Activated CD8-positive, alpha-beta memory T cell treated with anti-CD3 and anti-CD28 coated beads, Interleukin-2, amount 50 U/mL, for 1 hour (primary cell): ENCODE results near the gene GATA2.

Experiments used
- DNase-seq: peaks from one replicate; pipeline ENCODE4 v3.0.0-alpha.2; 2020; ENCODE audit errors: extremely low read depth

The GATA2 gene

DNA sequence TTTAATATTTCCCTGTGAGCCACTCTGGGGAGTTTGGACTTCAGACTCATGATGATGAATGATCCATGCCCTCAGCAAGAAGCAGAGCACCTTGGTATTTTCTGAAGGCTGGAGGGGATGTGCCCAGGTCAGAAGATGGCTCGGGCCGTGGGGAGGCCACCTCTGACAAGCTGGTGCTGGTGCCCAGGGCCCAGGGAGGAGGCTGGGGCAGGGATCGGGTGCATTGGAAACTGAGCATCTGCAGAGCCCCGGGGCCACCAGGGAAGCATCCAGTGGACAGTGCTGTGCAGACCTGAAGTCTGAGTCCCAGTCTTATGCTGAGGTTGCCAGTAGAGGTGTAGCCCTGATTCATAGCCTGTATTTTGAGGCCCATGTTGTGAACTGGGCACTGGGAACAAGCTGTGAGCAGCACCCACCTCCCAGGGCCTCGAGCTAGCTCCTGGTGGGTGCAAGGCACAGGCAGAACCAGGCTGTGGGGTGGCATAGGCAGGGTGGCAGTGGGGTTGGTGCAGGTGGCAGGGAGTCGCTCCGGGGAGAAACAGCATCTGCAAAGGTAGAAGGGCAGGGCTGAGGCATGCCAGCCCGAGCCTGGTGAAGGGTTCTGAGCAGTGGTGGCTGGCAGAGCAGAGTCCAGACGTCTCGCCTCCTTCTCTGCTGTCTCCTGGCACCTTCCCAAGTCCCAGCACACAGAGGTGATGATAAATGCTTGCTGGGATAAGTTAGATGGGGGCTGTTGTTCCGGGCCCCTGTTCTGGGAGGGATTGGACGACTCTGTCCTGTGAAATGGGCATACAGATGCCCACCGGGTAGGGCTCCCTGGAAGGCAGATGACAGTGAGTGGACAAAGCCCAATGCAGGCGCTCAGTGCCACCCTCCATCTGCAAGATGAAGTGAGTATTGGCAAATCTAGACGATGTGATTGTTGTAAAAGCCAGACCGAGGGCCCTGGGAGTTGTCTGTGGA is 36.9 kb downstream of the GATA2 start:
- no peak for DNase-seq

DNA sequence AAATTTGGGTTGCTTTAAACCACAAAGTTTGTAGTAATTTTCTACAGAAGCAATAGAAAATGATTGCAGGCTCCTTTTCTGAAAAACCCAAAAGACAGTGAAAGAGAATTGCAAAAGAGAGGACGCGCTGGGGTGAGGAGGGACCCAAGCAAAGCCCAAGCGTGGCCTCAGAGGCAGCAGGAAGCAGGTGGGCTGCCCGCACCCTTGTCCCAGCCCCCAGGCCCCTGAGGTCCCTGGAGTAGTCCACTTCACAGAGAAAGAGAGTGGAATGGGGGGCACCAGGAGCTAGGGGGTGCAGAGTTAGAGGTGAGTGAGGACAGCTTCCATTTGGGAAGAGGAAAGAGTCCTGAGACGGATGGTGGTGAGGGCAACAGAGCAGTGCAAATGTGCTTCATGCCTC is 37.9 kb downstream of the GATA2 start:
- no peak for DNase-seq

- no peak for DNase-seq
These were observed 38.7 kb downstream of the GATA2 start for GRCh38 chr3:128454310-128454618.

- no peak for DNase-seq
These were observed 39.3 kb downstream of the GATA2 start for GRCh38 chr3:128453501-128454309.

DNA sequence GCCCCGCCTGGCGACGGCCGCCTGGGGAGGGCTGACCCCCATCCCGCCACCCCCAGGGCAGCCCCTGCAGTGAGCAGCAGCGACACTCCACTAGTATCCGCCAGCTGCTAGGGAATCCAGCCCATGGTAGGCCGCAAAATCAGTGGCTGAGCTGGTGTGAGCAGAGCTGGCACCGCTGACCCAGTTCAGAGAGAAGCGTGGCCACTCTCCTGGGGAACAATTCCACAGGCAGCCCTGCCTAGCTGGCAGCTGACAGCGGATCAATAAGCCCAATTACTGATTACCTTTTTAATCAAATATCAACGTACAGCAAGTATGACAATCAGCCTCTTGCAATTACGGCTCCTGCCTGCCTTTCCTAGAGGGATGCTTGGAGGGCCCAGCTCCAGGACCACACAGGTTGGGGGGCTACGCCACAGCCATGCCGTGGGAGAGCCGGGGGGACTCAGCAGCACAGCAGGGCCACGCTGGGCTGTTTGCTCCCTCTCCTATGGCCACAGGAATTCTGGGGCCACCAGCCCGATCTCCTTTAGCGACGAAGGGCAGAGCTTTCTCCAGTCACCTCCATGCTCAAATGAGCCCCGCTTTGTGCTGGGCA is 40.2 kb downstream of the GATA2 start:
- DNase-seq: no peak

DNA sequence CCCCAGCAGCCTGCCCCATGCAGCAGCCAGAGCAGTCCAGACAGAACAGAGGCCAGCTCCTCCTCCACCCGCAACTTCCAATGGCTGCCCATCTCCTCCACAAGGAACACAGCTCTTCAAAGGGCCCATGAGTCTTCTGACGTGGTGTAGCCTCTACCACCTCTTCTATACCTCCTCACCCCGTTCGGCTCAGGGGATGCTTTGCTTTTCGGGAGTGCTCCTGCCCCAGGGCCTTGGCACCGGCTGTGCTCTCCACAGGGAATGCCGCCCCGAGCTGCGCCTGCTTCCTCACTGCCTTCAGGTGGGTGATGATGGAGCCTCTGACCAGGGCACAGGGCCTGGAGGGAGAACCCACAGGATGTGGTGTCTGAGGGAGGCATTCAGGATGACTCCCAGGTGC is 40.9 kb downstream of the GATA2 start:
- no peak for DNase-seq

GRCh38 chr3:128449111-128449638 is 43.8 kb downstream of the GATA2 start:
- no peak for DNase-seq

DNA sequence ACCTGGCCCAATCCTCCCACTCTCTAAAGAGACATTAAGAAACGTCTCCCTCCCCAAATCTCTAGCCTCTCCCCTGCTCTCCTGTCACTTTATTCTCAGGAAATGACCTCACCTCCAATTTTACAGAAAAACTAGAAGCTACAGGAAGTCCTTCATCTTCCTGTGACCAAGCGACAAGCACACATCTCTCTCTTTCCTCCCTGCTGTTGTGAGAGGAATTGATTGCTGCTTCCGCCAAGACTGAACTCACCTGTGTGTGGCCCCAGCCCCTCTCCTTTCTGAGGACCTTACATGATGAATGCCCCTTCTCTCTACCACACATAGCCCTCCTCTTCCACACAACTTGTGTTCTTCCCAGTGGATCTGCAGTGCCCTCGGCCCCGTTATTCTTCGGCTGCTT is 44.5 kb downstream of the GATA2 start:
- no peak for DNase-seq

DNA sequence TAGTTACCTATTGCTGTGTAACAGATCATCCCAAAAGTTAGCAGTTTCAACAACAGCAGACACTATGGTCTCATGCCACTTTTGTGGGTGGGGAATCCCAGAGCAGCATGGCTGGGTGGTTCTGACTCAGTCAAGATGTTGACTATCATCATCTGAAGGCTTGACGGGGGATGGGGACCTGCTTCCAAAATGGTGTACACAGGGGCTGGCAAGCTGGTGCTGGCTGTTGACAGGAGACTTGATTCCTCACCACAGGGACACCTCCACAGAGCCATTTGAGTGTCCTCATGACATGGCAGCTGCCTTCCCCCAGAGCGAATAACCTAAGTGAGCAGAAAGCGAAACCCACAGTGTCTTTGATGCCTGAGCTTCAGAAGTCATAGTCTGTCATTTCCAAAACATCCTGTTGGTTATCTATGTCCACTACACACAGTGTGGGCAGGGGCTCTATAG is 45.4 kb downstream of the GATA2 start:
- no peak for DNase-seq

DNA sequence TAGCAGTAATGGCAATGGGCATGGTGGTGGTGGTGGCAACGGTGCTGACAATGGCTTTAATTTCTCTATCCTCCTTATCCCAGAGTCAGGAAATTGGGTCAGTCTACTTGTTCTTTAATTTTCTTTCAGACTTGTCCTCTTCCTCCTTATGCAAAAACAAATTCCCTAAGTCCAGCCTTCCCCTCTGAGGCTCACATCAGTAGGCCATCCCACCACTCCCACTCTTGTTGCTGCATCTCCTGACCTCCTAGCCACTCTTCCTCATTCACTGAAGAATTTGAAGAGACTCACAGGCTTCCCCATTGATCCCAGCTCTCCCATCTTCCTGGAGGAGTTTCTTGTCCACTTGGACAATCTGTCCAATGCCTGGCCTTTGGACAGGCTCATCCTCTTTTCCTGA is 46.2 kb downstream of the GATA2 start:
- DNase-seq: no peak

GRCh38 chr3:128445357-128445756 is 47.6 kb downstream of the GATA2 start:
- DNase-seq: no peak

DNA sequence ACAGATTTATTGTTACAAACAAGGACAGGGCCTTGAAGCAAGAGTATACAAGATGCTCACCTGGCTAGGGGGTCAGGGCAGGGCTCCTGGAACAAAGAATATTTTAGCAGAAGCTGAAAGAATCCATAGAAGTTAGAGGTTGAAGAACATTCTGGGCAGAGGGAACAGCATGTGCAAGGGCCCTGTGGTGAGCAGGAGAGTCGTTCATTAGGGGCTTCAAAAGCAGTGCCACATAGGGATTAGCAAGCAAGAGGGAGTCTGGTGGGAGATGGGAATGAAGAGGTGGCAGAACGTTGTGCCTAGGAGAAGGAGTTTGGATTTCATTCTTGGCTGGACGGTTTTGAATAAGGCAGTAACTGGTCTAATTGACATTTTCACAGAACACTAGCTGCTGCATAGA is 49.2 kb downstream of the GATA2 start:
- DNase-seq: no peak

GRCh38 chr3:128442949-128443348 is 50.1 kb downstream of the GATA2 start:
- DNase-seq: no peak

GRCh38 chr3:128442070-128442469 is 50.9 kb downstream of the GATA2 start:
- DNase-seq: no peak

DNA sequence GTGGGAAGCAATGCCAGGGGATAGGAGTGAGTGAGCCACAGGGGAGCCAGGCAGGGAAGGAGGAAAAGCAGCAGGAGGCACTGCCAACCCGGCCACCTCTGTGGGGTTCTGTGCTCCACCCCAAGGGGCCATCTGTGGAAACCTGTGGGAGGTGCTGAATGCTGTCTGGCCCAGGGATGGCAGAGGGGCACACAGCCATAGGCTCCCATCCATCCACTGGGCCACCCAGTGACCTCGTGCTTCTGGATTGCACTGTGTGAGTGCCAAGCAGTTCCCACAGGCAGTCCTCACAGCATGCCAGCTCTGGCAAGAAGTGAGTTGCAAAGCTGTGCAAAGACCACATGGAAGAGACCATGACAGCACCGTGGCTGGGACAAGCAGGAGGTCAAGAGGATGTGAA is 53.8 kb downstream of the GATA2 start:
- no peak for DNase-seq

GRCh38 chr3:128438488-128439072 is 54.4 kb downstream of the GATA2 start:
- no peak for DNase-seq

DNA sequence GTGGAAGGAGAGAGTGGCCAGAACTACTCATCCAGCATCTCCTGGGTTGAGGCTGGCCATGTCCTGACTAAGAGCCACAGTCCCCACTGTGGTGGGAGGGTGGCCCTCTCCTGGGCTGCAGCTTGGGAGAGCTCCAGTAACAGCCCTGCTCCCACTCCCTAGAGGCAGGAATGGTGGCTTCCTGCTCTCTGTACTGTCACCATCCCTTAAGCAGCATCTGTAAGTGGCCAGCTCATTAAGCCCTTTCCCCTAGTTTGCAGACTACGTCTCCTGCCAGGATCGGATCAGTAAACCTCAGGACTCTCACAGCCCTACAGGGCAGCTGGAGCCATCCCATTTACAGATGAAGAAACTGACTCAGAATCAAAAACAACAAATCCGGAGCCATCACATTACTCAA is 56.8 kb downstream of the GATA2 start:
- no peak for DNase-seq

DNA sequence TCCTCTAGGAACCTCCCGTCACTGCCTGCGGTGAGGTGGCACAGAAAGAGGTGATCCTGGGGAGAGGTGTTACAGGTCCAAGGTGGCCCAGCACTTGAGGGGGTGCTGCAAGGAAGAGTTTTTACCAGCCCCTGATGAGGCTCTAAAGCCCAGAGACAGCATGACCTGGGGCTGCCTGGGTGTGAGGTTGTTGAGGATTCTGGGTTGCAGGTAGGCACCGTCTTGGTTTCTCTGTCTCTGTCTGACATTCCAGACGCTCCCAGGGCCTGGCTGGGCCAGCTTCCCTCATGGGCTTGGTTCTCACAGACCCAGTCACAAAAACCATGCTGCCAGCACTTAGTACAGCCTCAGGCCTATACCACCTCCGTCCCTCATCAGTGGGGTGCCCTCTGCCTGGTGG is 57.4 kb downstream of the GATA2 start:
- no peak for DNase-seq

DNA sequence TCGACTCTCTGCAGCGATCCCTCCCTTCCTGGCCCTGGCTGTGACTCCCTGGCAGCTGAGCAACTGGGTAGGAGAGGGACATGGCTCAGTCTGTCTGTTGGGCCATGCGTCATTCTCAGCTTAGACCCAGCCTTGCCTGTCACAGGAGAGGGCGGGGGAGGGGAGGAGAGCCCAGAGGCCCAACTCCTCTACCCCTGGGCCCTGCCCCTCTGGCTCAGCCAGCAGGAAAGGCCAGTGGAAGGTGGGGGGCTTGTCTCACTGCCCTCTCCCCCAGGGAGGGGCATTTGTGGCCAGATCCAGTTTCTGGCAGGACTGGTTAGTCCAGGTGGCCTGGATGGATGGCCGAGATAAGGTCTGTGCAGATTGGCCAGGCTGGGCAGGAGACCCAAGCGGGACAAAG is 57.9 kb downstream of the GATA2 start:
- DNase-seq: no peak

- no peak for DNase-seq
These were observed 58.5 kb downstream of the GATA2 start for GRCh38 chr3:128434524-128434923.

DNA sequence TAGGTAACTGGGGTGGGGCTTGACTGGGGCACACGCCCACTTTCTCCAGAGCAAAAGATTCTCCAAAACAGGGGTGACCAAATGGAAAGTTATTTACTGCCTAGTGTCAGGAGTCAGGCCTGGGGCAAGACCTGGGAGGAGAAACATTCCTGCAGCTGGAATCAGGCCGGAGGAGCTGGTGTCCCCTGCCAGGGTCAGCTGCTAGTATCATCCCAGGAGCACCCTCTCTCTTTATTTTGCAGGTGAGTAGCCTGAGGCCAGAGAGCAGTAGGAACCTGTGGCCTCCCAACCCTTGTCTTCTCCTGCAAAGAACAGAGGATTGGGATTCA is 59.2 kb downstream of the GATA2 start:
- no peak for DNase-seq
